ENCODE measurements around the gene FAM241A. TPM values are rescaled to one million over a fixed set of nuclear protein-coding genes. Genes with fewer than 3 reads are reported as not detected.
"Not testable (repeated sequence)": the region's sequence is repeated elsewhere in the genome, so short reads cannot be mapped to it uniquely, and the experiment has no call there.

FAM241A gene
- total and polyA plus RNA-seq, 2 donors: 3.9 to 4.7 TPM

DNA sequence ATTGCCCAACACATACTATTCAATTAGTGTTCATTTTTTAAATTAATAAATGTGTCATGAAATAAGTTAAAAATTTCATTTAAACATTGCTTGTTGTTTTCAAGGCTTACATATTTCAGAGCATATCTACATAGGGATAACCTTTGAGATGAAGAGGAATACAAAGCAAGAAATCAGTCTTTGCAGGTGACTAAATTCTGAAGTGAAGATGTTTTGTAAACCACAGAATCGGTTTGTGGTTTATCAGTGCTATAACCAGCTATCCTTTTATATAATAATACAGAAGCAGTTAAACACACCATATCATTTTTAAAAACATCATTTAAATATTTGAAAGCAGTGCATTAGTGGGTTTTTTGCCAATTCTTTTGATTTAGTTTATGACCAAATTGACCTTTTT, 26.9 kb downstream of the FAM241A start:
- WGBS: 93% methylated on average over 1 of the region's 1 CpG
- H3K36me3 ChIP-seq (ENCODE audit: insufficient read depth): no peaks in the 10 kb centered on the region
- no peaks in the 10 kb centered on the region for H3K4me1 ChIP-seq (ENCODE audit: insufficient read depth)
- no peak overlapping the region for H3K27ac ChIP-seq (ENCODE audit: low read depth)
- no peak for DNase-seq (ENCODE audit: extremely low spot score)
- no peak overlapping the region for H3K4me3 ChIP-seq (ENCODE audit: low read depth, low read length)

- Histone ChIP-seq H3K4me3 (ENCODE audit: low read depth, low read length) (no peak overlapping the region), H3K4me1 (ENCODE audit: insufficient read depth) (no peaks in the 10 kb centered on the region), H3K36me3 (ENCODE audit: insufficient read depth) (no peaks in the 10 kb centered on the region), H3K27ac (ENCODE audit: low read depth) (no peak overlapping the region)
- DNase-seq (ENCODE audit: extremely low spot score): no peak
- 86% methylated on average over 8 of the region's 8 CpGs for WGBS
Measured at GRCh38 chr4:112173593-112174558, 28.6 kb downstream of the FAM241A start.

DNA sequence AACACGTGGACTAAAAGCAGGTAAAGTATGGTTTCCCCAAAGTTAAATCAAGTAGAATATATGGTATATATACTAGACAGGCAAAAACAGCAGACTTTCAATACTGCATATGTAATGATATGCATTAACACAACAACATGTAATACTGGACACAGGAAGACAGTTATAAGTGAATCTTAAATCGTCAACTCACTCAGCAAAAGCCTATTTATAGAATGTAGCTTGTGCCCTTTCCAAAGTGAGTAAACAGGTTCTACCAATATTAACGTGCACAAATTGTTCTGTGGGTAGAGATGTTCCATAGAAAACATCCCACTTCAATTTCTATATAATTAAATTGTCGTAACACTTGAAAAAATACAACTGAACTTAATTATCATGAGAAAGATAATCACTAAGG, 30.6 kb downstream of the FAM241A start:
- H3K4me1 ChIP-seq (ENCODE audit: insufficient read depth): no peaks in the 10 kb centered on the region
- H3K4me3 ChIP-seq (ENCODE audit: low read depth, low read length): no peak overlapping the region
- DNase-seq (ENCODE audit: extremely low spot score): no peak
- no peaks in the 10 kb centered on the region for H3K36me3 ChIP-seq (ENCODE audit: insufficient read depth)
- H3K27ac ChIP-seq (ENCODE audit: low read depth): no peak overlapping the region
- WGBS: 86% methylated on average over 4 of the region's 4 CpGs

- Histone ChIP-seq H3K27ac (ENCODE audit: low read depth) (no peak overlapping the region), H3K4me1 (ENCODE audit: insufficient read depth) (no peaks in the 10 kb centered on the region), H3K4me3 (ENCODE audit: low read depth, low read length) (no peak overlapping the region), H3K36me3 (ENCODE audit: insufficient read depth) (no peaks in the 10 kb centered on the region)
- no peak for DNase-seq (ENCODE audit: extremely low spot score)
- WGBS: 65% methylated on average over 2 of the region's 2 CpGs
Measured at GRCh38 chr4:112176596-112176995, 31.3 kb downstream of the FAM241A start.

DNA sequence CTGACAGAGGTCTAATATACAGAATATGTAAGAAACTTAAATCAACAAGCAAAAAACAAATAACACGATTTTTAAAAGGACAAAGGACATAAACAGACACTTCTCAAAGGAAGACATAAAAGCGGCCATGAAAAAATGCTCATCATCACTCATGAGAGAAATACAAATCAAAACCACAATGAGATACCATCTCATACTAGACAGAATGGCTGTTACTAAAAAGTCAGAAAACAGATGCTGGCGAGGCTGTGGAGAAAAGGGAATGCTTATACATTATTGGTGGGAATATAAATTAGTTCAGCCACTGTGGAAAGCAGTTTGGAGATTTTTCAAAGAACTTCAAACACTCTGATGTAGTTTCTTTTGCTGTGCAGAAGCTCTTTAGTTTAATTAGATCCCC, 33.5 kb downstream of the FAM241A start:
- DNase-seq (ENCODE audit: extremely low spot score); H3K4me3 ChIP-seq (ENCODE audit: low read depth, low read length); H3K36me3 ChIP-seq (ENCODE audit: insufficient read depth); H3K27ac ChIP-seq (ENCODE audit: low read depth); H3K4me1 ChIP-seq (ENCODE audit: insufficient read depth): not testable (repeated sequence)
- 84% methylated on average over 3 of the region's 3 CpGs for WGBS

DNA sequence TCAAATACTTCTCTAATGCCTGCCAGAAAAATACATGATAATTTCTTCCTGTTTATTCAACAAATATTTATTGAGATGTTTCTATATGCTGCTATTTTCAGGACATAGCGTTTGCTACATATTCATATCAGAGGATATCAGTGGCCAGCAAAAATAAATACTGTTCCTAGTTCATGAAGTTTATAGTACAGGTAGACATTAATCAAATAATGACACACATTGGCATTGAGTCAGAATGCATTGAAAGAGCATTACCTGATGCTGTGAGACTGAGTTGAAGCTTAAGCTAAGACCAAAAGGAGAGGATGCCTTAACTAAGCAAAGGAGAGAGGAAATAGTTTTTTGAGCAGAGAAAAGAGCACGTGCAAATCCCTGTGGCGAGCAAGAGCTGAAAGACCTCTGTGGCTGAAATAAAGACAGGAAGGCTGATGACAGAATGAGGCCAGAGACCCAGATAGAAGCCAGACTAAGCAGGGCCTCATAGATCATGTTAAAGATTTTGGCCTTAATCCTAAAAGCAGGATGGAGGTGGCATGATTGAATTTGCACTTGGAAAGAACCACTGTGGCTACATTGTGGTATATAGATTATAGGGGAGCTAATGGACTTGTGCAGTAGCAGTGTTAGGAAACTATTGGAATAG, 36.2 kb downstream of the FAM241A start:
- H3K4me1 ChIP-seq (ENCODE audit: insufficient read depth): no peaks in the 10 kb centered on the region
- H3K27ac ChIP-seq (ENCODE audit: low read depth): no peak overlapping the region
- no peaks in the 10 kb centered on the region for H3K36me3 ChIP-seq (ENCODE audit: insufficient read depth)
- WGBS: 68% methylated on average over 3 of the region's 3 CpGs
- no peak overlapping the region for H3K4me3 ChIP-seq (ENCODE audit: low read depth, low read length)
- DNase-seq (ENCODE audit: extremely low spot score): no peak

DNA sequence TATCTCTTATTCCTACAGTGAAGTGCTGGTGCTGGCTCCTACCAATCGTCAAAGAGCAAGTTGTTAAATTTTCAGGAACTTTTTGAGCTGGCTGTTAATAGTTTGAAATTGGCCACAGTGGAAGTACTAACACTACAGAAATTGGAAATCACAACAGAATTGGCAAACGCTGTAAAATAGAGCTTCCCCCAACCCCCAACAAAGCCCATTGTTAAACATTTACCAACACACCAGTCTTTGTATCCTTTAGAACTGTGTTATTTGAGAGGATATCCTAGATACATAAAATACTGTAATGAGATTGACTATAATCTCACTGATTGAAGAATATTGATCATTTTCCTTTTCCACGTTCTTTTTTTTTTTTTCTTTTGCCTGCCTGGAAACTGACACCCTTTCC, 37.4 kb downstream of the FAM241A start:
- H3K4me3 ChIP-seq (ENCODE audit: low read depth, low read length): no peak overlapping the region
- H3K4me1 ChIP-seq (ENCODE audit: insufficient read depth): no peaks in the 10 kb centered on the region
- no peaks in the 10 kb centered on the region for H3K36me3 ChIP-seq (ENCODE audit: insufficient read depth)
- no peak overlapping the region for H3K27ac ChIP-seq (ENCODE audit: low read depth)
- WGBS: 80% methylated on average over 3 of the region's 3 CpGs
- no peak for DNase-seq (ENCODE audit: extremely low spot score)

GRCh38 chr4:112183252-112183651, 38.0 kb downstream of the FAM241A start:
- Histone ChIP-seq H3K27ac (ENCODE audit: low read depth) (no peak overlapping the region), H3K4me3 (ENCODE audit: low read depth, low read length) (no peak overlapping the region), H3K36me3 (ENCODE audit: insufficient read depth) (no peaks in the 10 kb centered on the region), H3K4me1 (ENCODE audit: insufficient read depth) (no peaks in the 10 kb centered on the region)
- DNase-seq (ENCODE audit: extremely low spot score): no peak
- 78% methylated on average over 2 of the region's 2 CpGs for WGBS

DNA sequence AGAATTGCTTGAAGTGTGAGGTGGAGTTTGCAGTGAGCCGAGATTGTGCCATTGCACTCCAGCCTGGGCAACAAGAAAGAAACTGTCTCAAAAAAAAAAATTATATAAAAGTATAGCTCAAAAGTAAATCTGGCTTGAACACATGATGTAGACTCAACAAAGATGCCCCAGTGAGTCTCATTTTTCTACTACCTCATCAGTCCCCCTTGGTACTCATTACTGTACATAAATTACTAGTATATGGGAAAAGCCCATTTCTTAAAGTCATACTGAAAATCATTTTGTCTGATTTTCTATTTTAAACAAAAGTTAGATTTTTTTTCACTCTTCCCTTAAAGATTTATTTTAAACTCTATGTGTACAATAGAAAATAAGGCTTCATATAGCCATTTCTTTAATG, 39.2 kb downstream of the FAM241A start:
- 98% methylated on average over 1 of the region's 1 CpG for WGBS

GRCh38 chr4:112185334-112185733, 40.1 kb downstream of the FAM241A start:
- no peaks in the 10 kb centered on the region for H3K4me1 ChIP-seq (ENCODE audit: insufficient read depth)
- H3K27ac ChIP-seq (ENCODE audit: low read depth): no peak overlapping the region
- H3K4me3 ChIP-seq (ENCODE audit: low read depth, low read length): no peak overlapping the region
- H3K36me3 ChIP-seq (ENCODE audit: insufficient read depth): no peaks in the 10 kb centered on the region
- 93% methylated on average over 2 of the region's 2 CpGs for whole genome bisulfite sequencing
- no peak for DNase-seq (ENCODE audit: extremely low spot score)

More for the DNA sequence above, 39.2 kb downstream of the FAM241A start:
- Histone ChIP-seq H3K4me3 (ENCODE audit: low read depth, low read length) (no peak overlapping the region), H3K27ac (ENCODE audit: low read depth) (no peak overlapping the region), H3K4me1 (ENCODE audit: insufficient read depth) (no peaks in the 10 kb centered on the region), H3K36me3 (ENCODE audit: insufficient read depth) (no peaks in the 10 kb centered on the region)
- DNase-seq (ENCODE audit: extremely low spot score): no peak

DNA sequence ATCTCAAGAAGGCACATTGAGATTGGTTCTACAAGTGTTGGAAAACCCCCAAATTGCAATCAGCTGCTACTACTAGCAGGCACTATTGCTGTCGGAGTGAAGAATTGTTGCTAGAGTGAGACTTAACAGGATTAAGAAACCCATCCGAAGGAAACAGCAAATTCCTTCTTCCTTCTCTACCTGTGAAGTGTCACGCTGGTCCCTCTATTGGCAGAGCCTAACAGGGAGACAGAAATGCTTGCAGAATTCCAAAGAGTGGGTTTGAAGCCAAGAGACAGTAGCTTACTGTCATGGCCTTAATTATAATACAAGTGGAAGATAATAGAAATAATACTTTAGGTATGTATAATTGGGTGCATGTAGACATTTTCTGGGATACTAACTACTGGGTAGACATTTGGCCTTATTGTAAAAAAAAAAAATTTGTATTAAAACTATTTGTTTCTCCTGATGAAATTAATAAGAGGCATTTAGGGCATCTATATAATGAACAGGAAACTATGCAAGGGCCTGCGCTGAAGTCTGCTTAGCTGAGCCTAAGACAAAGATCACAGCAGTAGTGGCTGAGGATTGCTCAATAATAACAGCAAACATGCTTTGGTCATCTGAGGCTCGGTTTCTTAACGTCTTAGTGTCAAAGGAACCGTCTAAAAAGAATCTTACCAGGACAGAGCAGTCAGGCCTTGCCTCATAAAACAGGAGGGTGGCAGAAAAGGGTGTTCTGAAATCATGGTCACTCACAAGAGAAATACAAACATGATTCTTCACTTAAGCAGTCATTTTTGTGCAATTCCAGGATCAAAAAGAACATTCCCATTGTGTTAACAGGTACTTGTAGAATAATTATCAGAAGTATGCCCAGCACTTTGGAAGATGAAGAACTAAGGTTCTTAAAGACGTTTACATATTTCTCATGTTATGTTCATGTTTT, 40.8 kb downstream of the FAM241A start:
- Histone ChIP-seq H3K4me3 (ENCODE audit: low read depth, low read length) (no peak overlapping the region), H3K4me1 (ENCODE audit: insufficient read depth) (no peaks in the 10 kb centered on the region), H3K36me3 (ENCODE audit: insufficient read depth) (no peaks in the 10 kb centered on the region), H3K27ac (ENCODE audit: low read depth) (no peak overlapping the region)
- 76% methylated on average over 8 of the region's 8 CpGs for WGBS
- DNase-seq (ENCODE audit: extremely low spot score): no peak

- no peak overlapping the region for H3K4me3 ChIP-seq (ENCODE audit: low read depth, low read length)
- 36% methylated on average over 2 of the region's 2 CpGs for WGBS
- H3K36me3 ChIP-seq (ENCODE audit: insufficient read depth): no peaks in the 10 kb centered on the region
- no peaks in the 10 kb centered on the region for H3K4me1 ChIP-seq (ENCODE audit: insufficient read depth)
- DNase-seq (ENCODE audit: extremely low spot score): no peak
- no peak overlapping the region for H3K27ac ChIP-seq (ENCODE audit: low read depth)
Measured at GRCh38 chr4:112189754-112190153, 44.5 kb downstream of the FAM241A start.

- H3K4me3 ChIP-seq (ENCODE audit: low read depth, low read length): no peak overlapping the region
- no peak overlapping the region for H3K27ac ChIP-seq (ENCODE audit: low read depth)
- DNase-seq (ENCODE audit: extremely low spot score): no peak
- whole genome bisulfite sequencing: 92% methylated on average over 8 of the region's 8 CpGs
- no peaks in the 10 kb centered on the region for H3K4me1 ChIP-seq (ENCODE audit: insufficient read depth)
- no peaks in the 10 kb centered on the region for H3K36me3 ChIP-seq (ENCODE audit: insufficient read depth)
Measured at GRCh38 chr4:112190684-112191083, 45.4 kb downstream of the FAM241A start.
